GM12878 (cell line): ENCODE results near the gene DONSON. TPM values are rescaled to one million over a fixed set of nuclear protein-coding genes. Genes with fewer than 3 reads are reported as not detected.

Experiments used
- ATAC-seq: fragments of 200-7000 bp; cut with Tn5 transposase; 3 replicates; pipeline ENCODE4 v1.9.1; 2020; ENCODE audit warnings: mild to moderate bottlenecking, moderate library complexity
- Bru-seq: library from RNA; stranded (reverse); fragments of 400-500 nt; gene quantifications from one replicate; lab custom pipeline; 2021; lab: Mats Ljungman, UMichigan
- BruChase-seq, 2 experiments: library from RNA; stranded (reverse); fragments of 400-500 nt; gene quantifications; one replicate each; lab custom pipeline; 2021; lab: Mats Ljungman, UMichigan
- BruUV-seq: library from RNA; stranded (reverse); fragments of 400-500 nt; replicated peaks from 2 replicates; lab custom pipeline; 2021; lab: Mats Ljungman, UMichigan
- CTCF ChIA-PET: fragments of 300-600 bp; sonication (Branson Sonifier 250); formaldehyde crosslinking; extraction: SDS; loops from one replicate; lab custom pipeline; 2021; ENCODE audit warnings: inconsistent platforms; lab: Yijun Ruan, JAX
- POLR2A ChIA-PET: fragments of 350-600 bp; formaldehyde crosslinking; extraction: SDS; loops from one replicate; lab custom pipeline; 2021; ENCODE audit warnings: inconsistent platforms; lab: Charles Lee
- RAD21 ChIA-PET: fragments of 300-600 bp; sonication (Branson Sonifier 250); formaldehyde crosslinking; loops from one replicate; lab custom pipeline; 2023; ENCODE audit warnings: antibody characterized with exemption; ENCODE audit not compliant: unreplicated experiment; lab: Charles Lee
- SMC1A ChIA-PET: fragments of 300-600 bp; sonication (Branson Sonifier 250); formaldehyde crosslinking; loops from one replicate; lab custom pipeline; 2023; ENCODE audit not compliant: unreplicated experiment, uncharacterized antibody; lab: Charles Lee
- DNase-seq: peaks from one replicate; pipeline ENCODE4 v3.0.0-alpha.2; 2011; ENCODE audit warnings: low read depth, low spot score
- FAIRE-seq: peaks from 3 replicates; lab custom pipeline; 2011; peaks lifted over from hg19 to GRCh38; lab: Jason Lieb, UNC
- H2AFZ ChIP-seq: 2 replicates; pipeline ENCODE4 v1.6.0; 2011; ENCODE audit warnings: low read depth, low read length, control low read depth; ENCODE audit not compliant: control insufficient read depth
- H3K27ac ChIP-seq: 2 replicates; pipeline ENCODE4 v1.5.1; 2011; ENCODE audit warnings: control low read depth; ENCODE audit not compliant: control insufficient read depth, insufficient read depth
- H3K27me3 ChIP-seq, 2 experiments: replicated peaks in 1 of 2; 2 replicates each; pipeline versions ENCODE4 v1.6.0 to v1.6.1; 2011; ENCODE audit warnings: low read length in 1 of 2; ENCODE audit not compliant: control insufficient read depth in 2 of 2, insufficient read depth in 2 of 2
- H3K36me3 ChIP-seq, 2 experiments: 2 replicates each; pipeline ENCODE4 v1.5.1; 2011; ENCODE audit warnings: low read length in 1 of 2; ENCODE audit not compliant: control insufficient read depth in 2 of 2, insufficient read depth in 2 of 2
- H3K4me1 ChIP-seq: 2 replicates; pipeline ENCODE4 v1.6.1; 2011; ENCODE audit warnings: mild to moderate bottlenecking, low read length, moderate library complexity, mixed read lengths; ENCODE audit not compliant: control insufficient read depth, insufficient read depth
- H3K4me2 ChIP-seq: 2 replicates; pipeline ENCODE4 v1.6.0; 2011; ENCODE audit warnings: control low read depth; ENCODE audit not compliant: control insufficient read depth, insufficient read depth
- H3K4me3 ChIP-seq: fragments of 200-600 bp; sonication (generic); 2 replicates; pipeline ENCODE4 v1.5.1; 2016
- H3K79me2 ChIP-seq: 2 replicates; pipeline ENCODE4 v1.6.0; 2011; ENCODE audit warnings: low read length; ENCODE audit not compliant: control insufficient read depth, insufficient read depth
- H3K9ac ChIP-seq: 2 replicates; pipeline ENCODE4 v1.8.0; 2011; ENCODE audit warnings: low read length, control low read depth, mixed read lengths; ENCODE audit not compliant: control insufficient read depth, insufficient read depth
- H3K9me3 ChIP-seq: replicated peaks from 3 replicates; pipeline ENCODE4 v1.5.1; 2011; ENCODE audit warnings: mild to moderate bottlenecking, low read length; ENCODE audit not compliant: control insufficient read depth, insufficient read depth
- H4K20me1 ChIP-seq: 2 replicates; pipeline ENCODE4 v1.6.0; 2011; ENCODE audit not compliant: control insufficient read depth, insufficient read depth
- BCL11A ChIP-seq: IDR thresholded peaks from 2 replicates; pipeline ENCODE4 v1.6.1; 2011; ENCODE audit warnings: low read depth, low read length
- EED ChIP-seq: sonication (generic); IDR thresholded peaks from 2 replicates; pipeline ENCODE4 v1.6.1; 2016; ENCODE audit warnings: antibody characterized with exemption, low read depth
- EGR1 ChIP-seq, 2 experiments: IDR thresholded peaks; 1 replicate in 1 of 2; 2 replicates in 1 of 2; pipeline ENCODE4 v1.6.1; 2011 to 2012; ENCODE audit warnings: low read depth in 2 of 2, low read length in 2 of 2, borderline replicate concordance in 1 of 2, mild to moderate bottlenecking in 1 of 2, moderate library complexity in 1 of 2
- IKZF2 ChIP-seq, 2 experiments: fragments of 450-650 bp; IDR thresholded peaks; 2 replicates each; pipeline ENCODE4 v1.6.1; 2017; ENCODE audit warnings: mild to moderate bottlenecking in 2 of 2, moderate library complexity in 2 of 2
- KAT2A ChIP-seq: conservative IDR thresholded peaks from 2 replicates; pipeline ENCODE4 v1.6.1; 2011; ENCODE audit warnings: low read depth, low read length; ENCODE audit not compliant: control insufficient read depth
- NFIC ChIP-seq: IDR thresholded peaks from 2 replicates; pipeline ENCODE4 v1.6.1; 2012; ENCODE audit warnings: low read depth, mild to moderate bottlenecking, inconsistent platforms, low read length, moderate library complexity
- POLR2AphosphoS5 ChIP-seq: IDR thresholded peaks from 2 replicates; pipeline ENCODE4 v1.6.1; 2011; ENCODE audit warnings: mild to moderate bottlenecking, low read length, inconsistent platforms
- SP1 ChIP-seq: IDR thresholded peaks from one replicate; pipeline ENCODE4 v1.6.1; 2011; ENCODE audit warnings: low read depth, low read length
- WGBS: methylation state at CpG from one replicate; pipeline ENCODE4 v1.1.6; 2016; ENCODE audit warnings: low lambda C conversion rate; ENCODE audit not compliant: insufficient replicate concordance, insufficient coverage; ENCODE audit errors: missing lambda C conversion rate; 5-methylcytosine and 5-hydroxymethylcytosine counted together
- in situ Hi-C: fragments of 300-500 bp; cut with MboI; formaldehyde crosslinking; loops from 9 replicates; pipeline ENCODE4 v1.14.3; 2018; ENCODE audit warnings: mixed read lengths
- intact Hi-C: fragments of 100-400 bp; cut with micrococcal nuclease; formaldehyde crosslinking; loops from one replicate; pipeline ENCODE4 v1.14.2; 2022; ENCODE audit not compliant: unreplicated experiment
- long read RNA-seq, 2 experiments: library from polyadenylated mRNA; unstranded; transcript quantifications; one replicate each; pipeline ENCODE4 v2.0.0, GENCODE V29; 2019 to 2020
- polyA minus RNA-seq, 3 experiments: library from RNA; depleted of rRNA, polyadenylated mRNA; stranded (reverse); fragments of >200 nt; gene quantifications; 2 replicates each; pipeline ENCODE4 v1.2.3, GENCODE V29; 2011
- polyA plus RNA-seq, 11 experiments: library from polyadenylated mRNA; depleted of rRNA in 4 of 11; unstranded in 6 of 11; stranded (reverse) in 5 of 11; fragments of >200 nt; fragmentation: Nextera tagmentation in 4 of 11; fragmentation: Illumina TruSeq in 1 of 11; extraction: Ambion mirVana in 4 of 11; extraction: Trizol in 1 of 11; gene quantifications; 1 replicate in 1 of 11; 2 replicates in 10 of 11; pipeline versions ENCODE4 v1.2.1 to v1.2.3, GENCODE V29; 2011 to 2016; ENCODE audit warnings: inconsistent platforms in 2 of 11, missing spikeins in 2 of 11, low read depth in 1 of 11
- total RNA-seq, 4 experiments: library from RNA; depleted of rRNA in 3 of 4; stranded (reverse); fragments of >200 nt in 3 of 4; fragmentation: Illumina TruSeq in 1 of 4; extraction: Trizol in 1 of 4; gene quantifications; 2 replicates each; pipeline versions ENCODE4 v1.2.1 to v1.2.3, GENCODE V29; 2013 to 2021
- TF ChIP-seq, protein P1 (sequence below): fragments of 450-650 bp; formaldehyde crosslinking; IDR thresholded peaks from 2 replicates; pipeline ENCODE4 v1.4.0; 2020; ENCODE audit warnings: mild to moderate bottlenecking, moderate library complexity
- TF ChIP-seq, protein P2 (sequence below): fragments of 450-650 bp; IDR thresholded peaks from 2 replicates; pipeline ENCODE4 v1.6.1; 2017; ENCODE audit warnings: borderline replicate concordance

DONSON gene, protein sequence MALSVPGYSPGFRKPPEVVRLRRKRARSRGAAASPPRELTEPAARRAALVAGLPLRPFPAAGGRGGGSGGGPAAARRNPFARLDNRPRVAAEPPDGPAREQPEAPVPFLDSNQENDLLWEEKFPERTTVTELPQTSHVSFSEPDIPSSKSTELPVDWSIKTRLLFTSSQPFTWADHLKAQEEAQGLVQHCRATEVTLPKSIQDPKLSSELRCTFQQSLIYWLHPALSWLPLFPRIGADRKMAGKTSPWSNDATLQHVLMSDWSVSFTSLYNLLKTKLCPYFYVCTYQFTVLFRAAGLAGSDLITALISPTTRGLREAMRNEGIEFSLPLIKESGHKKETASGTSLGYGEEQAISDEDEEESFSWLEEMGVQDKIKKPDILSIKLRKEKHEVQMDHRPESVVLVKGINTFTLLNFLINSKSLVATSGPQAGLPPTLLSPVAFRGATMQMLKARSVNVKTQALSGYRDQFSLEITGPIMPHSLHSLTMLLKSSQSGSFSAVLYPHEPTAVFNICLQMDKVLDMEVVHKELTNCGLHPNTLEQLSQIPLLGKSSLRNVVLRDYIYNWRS
- total RNA-seq (2013; cell fraction: nucleolus; rRNA removed): 25.2 and 30.0 TPM in 2 replicates
- total RNA-seq (2014; rRNA removed): 28.1 and 29.1 TPM in 2 replicates
- 36.3 and 39.1 TPM in 2 replicates for total RNA-seq (2014; rRNA removed; fragmentation: Illumina TruSeq; extraction: Trizol)
- 21.6 and 23.4 TPM in 2 replicates for total RNA-seq (2021)
- 17.2 TPM for polyA plus RNA-seq (2011; ENCODE audit: low read depth)
- polyA plus RNA-seq (2011; rRNA removed): 51.2 and 72.5 TPM in 2 replicates
- polyA plus RNA-seq (2011; cell fraction: cytosol; rRNA removed): 24.8 and 27.8 TPM in 2 replicates
- 37.1 and 44.0 TPM in 2 replicates for polyA plus RNA-seq (2011; cell fraction: nucleus; rRNA removed)
- polyA plus RNA-seq (2012): 27.8 and 39.7 TPM in 2 replicates
- polyA plus RNA-seq (2014; fragmentation: Illumina TruSeq; extraction: Trizol): 40.5 and 51.2 TPM in 2 replicates
- polyA plus RNA-seq (2014; fragmentation: Nextera tagmentation; extraction: Ambion mirVana): 10 to 100 TPM; 13.6 to 25.8 TPM
- 23.7 and 26.7 TPM in 2 replicates for polyA plus RNA-seq (2014; rRNA removed)
- polyA plus RNA-seq (2016; fragmentation: Nextera tagmentation; extraction: Ambion mirVana): 10 to 100 TPM; 47.3 to 49.3 TPM
- 32.1 and 37.0 TPM in 2 replicates for polyA minus RNA-seq (2011; rRNA and poly(A)+ RNA removed)
- polyA minus RNA-seq (2011; cell fraction: cytosol; rRNA and poly(A)+ RNA removed): 11.6 and 16.0 TPM in 2 replicates
- polyA minus RNA-seq (2011; cell fraction: nucleus; rRNA and poly(A)+ RNA removed): 12.9 and 14.5 TPM in 2 replicates
- Bru-seq, nascent RNA: percentile 78 among the genes with signal in this experiment
- percentile 86 among the genes with signal in this experiment for BruChase-seq, experiment 1, labeled RNA remaining after a 6-hour chase
- percentile 84 among the genes with signal in this experiment for BruChase-seq, experiment 2, labeled RNA remaining after a 2-hour chase
- long read RNA-seq, experiment 1, partial matches to known transcripts: 1 of 6 reads
- long read RNA-seq, experiment 1, other reads (novel, unspliced or antisense): 3 of 6 reads
- long read RNA-seq, experiment 2, partial matches to known transcripts: 5 of 15 reads
- long read RNA-seq, experiment 2, other reads (novel, unspliced or antisense): 8 of 15 reads

DNA sequence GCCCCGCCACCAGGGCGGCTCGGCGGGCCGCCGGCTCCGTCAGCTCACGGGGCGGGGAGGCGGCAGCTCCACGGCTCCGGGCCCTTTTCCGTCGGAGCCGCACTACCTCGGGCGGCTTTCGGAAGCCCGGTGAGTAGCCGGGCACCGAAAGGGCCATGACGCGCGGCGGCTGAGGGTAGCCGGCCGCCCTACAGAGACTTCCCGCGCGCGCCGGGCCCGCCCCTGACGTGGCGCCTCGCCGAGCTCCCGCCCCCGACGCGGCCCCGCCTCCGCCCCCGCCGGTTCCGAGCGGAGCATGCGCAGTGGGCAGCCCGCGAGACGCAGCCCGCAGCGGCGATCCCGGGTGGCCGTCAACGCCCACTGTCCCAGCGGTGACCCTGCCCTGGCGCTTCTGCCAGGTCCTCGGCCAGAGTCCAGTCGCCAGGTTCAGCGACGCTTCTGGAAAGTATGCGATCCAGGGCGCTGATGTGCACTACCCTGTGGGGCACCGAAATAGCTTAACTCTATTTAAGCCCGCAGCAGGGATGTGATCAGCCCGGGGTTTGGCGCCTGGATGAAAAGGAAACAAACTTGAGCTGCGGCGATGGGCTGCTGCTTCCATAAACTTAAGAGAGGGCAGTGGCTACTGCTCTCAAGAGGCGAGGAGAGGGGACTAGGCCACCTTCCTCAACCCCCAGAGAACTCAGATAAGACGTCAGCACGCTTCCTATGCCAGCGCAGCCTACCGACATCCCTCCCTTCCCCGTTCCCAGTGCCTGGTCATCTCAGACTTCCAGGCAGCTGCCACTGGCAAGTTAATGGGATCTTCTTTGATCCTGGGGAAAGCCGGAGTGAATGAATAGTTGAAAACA lies at the start of gene DONSON:
TSS of gene DONSON (minus strand) at position 200 of the 851 bp plus-strand sequence. CDS start at position 157, 43 bp downstream.
- intact Hi-C loops (loop anchor here (5.0 kb wide), 1 partner anchor 46 kb away; the partner anchor contains the start of genes GART and SON), in situ Hi-C loops (no loop called here)
- SMC1A ChIA-PET: interaction anchor here (1.0 to 1.7 kb wide), 3 partner anchors 17 to 264 kb away, joined by 3 to 6 read pairs (median 3); partner anchors contain the start of gene IFNAR1
- CTCF ChIA-PET: interaction anchor here (0.5 to 7.8 kb wide), 5 partner anchors 15 to 67 kb away, joined by 3 to 68 read pairs (median 4); no protein-coding TSS in a partner anchor
- RAD21 ChIA-PET: interaction anchor here (0.8 to 2.5 kb wide), 8 partner anchors 10 to 392 kb away, joined by 3 to 15 read pairs (median 4); partner anchors contain the start of genes DNAJC28 and TMEM50B
- Histone ChIP-seq H4K20me1 (no peaks in the 10 kb centered on the region), H3K79me2 (peaks cover 28% of the 10 kb centered on the region), H3K27ac (peak within 1 kb of the TSS; percentile 82), H2AFZ (peak within 1 kb of the TSS; percentile 96), H3K36me3 (peaks cover 0 to 3% of the 10 kb centered on the region in 2 experiments; a peak in 2 of 4 replicates), H3K9me3 (no peaks in the 10 kb centered on the region), H3K27me3 (no peaks in the 10 kb centered on the region), H3K4me2 (peak within 1 kb of the TSS; percentile 98), H3K4me1 (no peaks in the 10 kb centered on the region), H3K9ac (peak within 1 kb of the TSS; percentile 95), H3K4me3 (peak within 1 kb of the TSS; percentile 92)
- FAIRE-seq (no peak), DNase-seq (peak; percentile 31), ATAC-seq (peak; percentile 96)
- no TSS peak for BruUV-seq
- POLR2A ChIA-PET: interaction anchor here (0.9 to 1.4 kb wide), 8 partner anchors 9 to 109 kb away, joined by 3 to 4 read pairs (median 4); partner anchors contain the start of genes DNAJC28, SON and TMEM50B
- WGBS: 2% methylated on average over 50 of the region's 78 CpGs
- TF ChIP-seq EGR1 (IDR thresholded peaks at IDR 0.05; ENCODE audit: borderline replicate concordance in 1 of 2, low read depth in 2 of 2, low read length in 2 of 2) (peak in 1 of 2 experiments; percentile 98; a peak in 2 of 3 replicates), EED (no peak), NFIC (no peak), IKZF2 (IDR thresholded peaks at IDR 0.05) (no peak), KAT2A (no peak), BCL11A (no peak), POLR2AphosphoS5 (0 out of 2 replicates have a peak, but pooled peaks have one; percentile 40), SP1 (peak; percentile 17)
- TF ChIP-seq, protein P1, sequence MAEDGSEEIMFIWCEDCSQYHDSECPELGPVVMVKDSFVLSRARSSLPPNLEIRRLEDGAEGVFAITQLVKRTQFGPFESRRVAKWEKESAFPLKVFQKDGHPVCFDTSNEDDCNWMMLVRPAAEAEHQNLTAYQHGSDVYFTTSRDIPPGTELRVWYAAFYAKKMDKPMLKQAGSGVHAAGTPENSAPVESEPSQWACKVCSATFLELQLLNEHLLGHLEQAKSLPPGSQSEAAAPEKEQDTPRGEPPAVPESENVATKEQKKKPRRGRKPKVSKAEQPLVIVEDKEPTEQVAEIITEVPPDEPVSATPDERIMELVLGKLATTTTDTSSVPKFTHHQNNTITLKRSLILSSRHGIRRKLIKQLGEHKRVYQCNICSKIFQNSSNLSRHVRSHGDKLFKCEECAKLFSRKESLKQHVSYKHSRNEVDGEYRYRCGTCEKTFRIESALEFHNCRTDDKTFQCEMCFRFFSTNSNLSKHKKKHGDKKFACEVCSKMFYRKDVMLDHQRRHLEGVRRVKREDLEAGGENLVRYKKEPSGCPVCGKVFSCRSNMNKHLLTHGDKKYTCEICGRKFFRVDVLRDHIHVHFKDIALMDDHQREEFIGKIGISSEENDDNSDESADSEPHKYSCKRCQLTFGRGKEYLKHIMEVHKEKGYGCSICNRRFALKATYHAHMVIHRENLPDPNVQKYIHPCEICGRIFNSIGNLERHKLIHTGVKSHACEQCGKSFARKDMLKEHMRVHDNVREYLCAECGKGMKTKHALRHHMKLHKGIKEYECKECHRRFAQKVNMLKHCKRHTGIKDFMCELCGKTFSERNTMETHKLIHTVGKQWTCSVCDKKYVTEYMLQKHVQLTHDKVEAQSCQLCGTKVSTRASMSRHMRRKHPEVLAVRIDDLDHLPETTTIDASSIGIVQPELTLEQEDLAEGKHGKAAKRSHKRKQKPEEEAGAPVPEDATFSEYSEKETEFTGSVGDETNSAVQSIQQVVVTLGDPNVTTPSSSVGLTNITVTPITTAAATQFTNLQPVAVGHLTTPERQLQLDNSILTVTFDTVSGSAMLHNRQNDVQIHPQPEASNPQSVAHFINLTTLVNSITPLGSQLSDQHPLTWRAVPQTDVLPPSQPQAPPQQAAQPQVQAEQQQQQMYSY (CRISPR knock-in tag): no peak
- TF ChIP-seq, protein P2, sequence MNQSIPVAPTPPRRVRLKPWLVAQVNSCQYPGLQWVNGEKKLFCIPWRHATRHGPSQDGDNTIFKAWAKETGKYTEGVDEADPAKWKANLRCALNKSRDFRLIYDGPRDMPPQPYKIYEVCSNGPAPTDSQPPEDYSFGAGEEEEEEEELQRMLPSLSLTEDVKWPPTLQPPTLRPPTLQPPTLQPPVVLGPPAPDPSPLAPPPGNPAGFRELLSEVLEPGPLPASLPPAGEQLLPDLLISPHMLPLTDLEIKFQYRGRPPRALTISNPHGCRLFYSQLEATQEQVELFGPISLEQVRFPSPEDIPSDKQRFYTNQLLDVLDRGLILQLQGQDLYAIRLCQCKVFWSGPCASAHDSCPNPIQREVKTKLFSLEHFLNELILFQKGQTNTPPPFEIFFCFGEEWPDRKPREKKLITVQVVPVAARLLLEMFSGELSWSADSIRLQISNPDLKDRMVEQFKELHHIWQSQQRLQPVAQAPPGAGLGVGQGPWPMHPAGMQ: no peak
